ENCODE data around the gene NCS1.

NCS1 gene

DNA sequence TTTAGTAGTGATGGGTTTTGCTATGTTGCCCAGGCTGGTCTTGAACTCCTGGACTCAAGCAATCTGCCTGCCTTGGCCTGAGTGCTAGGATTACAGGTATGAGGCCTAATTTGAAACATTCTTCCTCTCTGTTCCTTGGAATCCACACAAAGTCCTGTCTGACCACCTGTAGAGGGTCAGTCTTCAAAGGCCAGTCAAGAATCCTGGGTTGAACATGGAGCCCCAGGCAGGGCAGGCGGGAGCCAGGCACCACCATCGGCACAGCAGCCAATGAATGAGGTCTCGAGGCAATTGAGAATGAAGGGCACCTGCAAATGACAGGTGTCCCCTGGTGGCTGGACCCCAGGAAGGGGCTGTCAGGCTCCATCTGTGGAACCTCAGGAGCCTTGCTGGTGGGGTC lies 17.4 kb upstream of the NCS1 start:
- DNase-seq (ENCODE audit: low spot score) = no peak
- in situ Hi-C loops (cut with MboI; ENCODE audit: low pct_unique_long_range_greater_than_20kb, low sequenced_read_pairs, unreplicated experiment) = no loop called here
- TF ChIP-seq, protein P1, sequence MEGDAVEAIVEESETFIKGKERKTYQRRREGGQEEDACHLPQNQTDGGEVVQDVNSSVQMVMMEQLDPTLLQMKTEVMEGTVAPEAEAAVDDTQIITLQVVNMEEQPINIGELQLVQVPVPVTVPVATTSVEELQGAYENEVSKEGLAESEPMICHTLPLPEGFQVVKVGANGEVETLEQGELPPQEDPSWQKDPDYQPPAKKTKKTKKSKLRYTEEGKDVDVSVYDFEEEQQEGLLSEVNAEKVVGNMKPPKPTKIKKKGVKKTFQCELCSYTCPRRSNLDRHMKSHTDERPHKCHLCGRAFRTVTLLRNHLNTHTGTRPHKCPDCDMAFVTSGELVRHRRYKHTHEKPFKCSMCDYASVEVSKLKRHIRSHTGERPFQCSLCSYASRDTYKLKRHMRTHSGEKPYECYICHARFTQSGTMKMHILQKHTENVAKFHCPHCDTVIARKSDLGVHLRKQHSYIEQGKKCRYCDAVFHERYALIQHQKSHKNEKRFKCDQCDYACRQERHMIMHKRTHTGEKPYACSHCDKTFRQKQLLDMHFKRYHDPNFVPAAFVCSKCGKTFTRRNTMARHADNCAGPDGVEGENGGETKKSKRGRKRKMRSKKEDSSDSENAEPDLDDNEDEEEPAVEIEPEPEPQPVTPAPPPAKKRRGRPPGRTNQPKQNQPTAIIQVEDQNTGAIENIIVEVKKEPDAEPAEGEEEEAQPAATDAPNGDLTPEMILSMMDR (IDR thresholded peaks at IDR 0.05; ENCODE audit: extremely low read depth, insufficient read depth, missing control alignments) = no peak

DNA sequence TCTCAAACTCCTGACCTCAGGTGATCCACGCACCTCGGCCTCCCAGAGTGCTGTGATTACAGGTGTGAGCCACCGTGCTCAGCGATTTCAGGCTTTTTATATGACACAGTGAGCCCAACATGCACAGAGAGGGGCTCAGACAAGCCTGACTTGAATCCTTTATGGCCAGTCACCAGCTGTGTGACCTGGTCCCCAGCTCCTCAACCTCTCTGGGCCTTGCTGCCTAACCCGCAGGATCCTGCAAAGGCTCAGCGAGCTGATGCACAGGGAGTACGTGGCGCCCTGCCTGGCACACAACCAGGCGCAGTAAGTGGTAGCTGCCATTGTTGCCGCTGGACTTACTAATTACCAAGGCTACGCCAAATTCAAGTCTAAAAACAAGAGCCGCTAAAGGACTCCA lies 16.6 kb upstream of the NCS1 start:
- in situ Hi-C loops (cut with MboI; ENCODE audit: low pct_unique_long_range_greater_than_20kb, low sequenced_read_pairs, unreplicated experiment) = no loop called here
- no peak for DNase-seq (ENCODE audit: low spot score)
- TF ChIP-seq, protein P1 (IDR thresholded peaks at IDR 0.05; ENCODE audit: extremely low read depth, insufficient read depth, missing control alignments) = no peak

DNA sequence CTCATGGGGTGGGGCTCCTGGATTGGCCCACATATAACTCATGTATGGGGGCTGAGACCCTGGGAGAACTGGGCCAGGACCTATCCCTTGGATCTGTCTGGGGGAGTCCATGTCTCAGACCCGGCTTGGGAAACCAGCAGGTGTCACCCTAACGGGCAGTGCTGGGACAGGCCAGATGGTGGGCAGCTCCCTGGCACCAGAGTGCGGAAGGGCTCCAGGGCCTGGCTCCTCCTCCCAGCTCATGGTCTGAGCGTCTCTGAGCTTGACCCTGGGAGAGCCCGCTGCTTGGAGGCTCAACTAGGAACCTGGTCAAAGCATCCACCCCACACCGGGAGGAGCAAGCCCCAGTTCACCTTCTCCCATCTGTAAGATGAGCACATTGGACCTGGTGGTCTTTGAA lies 15.5 kb upstream of the NCS1 start:
- in situ Hi-C loops (cut with MboI; ENCODE audit: low pct_unique_long_range_greater_than_20kb, low sequenced_read_pairs, unreplicated experiment) = no loop called here
- TF ChIP-seq, protein P1 (IDR thresholded peaks at IDR 0.05; ENCODE audit: extremely low read depth, insufficient read depth, missing control alignments) = no peak
- no peak for DNase-seq (ENCODE audit: low spot score)

DNA sequence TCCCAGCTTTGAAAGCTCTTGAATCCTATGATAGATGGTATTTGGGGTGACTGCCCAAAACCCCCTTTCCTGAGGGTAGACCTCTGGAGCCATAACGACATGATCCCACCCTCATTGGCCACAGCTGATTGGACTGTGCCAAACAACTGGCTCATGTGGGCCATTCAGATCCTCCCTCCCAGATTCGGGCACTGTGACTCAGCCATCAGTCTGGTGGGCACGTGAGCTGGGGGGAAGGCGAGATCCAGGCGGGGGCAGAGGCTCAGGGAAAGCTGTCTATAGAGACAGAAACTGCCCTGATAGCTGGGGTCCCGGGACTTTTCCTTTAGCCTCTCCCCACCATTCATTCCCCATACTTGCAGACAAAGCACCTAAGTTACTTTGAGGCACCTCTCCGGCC lies 15.1 kb upstream of the NCS1 start:
- in situ Hi-C loops (cut with MboI; ENCODE audit: low pct_unique_long_range_greater_than_20kb, low sequenced_read_pairs, unreplicated experiment) = no loop called here
- DNase-seq (ENCODE audit: low spot score) = no peak
- TF ChIP-seq, protein P1 (IDR thresholded peaks at IDR 0.05; ENCODE audit: extremely low read depth, insufficient read depth, missing control alignments) = no peak

DNA sequence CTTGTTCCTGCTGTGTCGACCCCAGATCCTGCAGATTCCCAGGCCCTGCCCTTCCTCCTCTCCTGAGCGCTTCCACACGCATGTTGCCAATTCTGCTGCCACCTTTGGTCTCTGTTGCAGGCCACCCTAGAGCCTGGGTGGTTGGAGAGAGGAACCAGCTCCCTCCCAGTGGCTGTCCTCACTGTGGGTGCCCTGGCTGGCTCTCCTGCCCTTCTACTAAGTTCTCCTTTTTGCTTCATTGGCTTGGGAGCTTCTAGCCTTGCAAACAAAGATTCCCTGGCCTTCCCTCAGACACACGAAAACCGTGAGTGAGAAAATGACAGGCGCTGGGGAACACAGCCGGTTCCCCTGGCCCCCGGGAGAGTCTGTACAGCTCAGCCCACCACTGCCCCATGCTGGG lies 14.2 kb upstream of the NCS1 start:
- no peak for DNase-seq (ENCODE audit: low spot score)
- TF ChIP-seq, protein P1 (IDR thresholded peaks at IDR 0.05; ENCODE audit: extremely low read depth, insufficient read depth, missing control alignments) = no peak
- in situ Hi-C loops (cut with MboI; ENCODE audit: low pct_unique_long_range_greater_than_20kb, low sequenced_read_pairs, unreplicated experiment) = no loop called here

DNA sequence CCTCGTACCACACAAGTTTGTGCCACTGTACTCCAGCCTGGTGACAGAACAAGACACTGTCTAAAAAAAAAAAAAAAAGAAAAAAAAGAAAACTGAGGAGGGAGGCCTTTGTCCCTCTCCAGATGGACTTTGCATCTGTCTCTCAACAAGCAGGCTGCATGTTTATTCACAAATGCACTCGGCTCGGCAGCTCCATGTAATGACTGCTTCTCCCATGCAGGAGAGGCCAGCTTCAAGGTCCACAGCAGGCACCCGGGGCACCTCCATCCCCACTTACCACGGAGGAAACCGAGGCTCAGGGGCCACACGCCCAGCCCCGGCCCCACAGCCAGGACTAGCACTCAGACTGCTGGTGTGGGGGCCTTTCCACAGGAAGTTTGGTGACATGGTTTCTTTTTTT lies 13.1 kb upstream of the NCS1 start:
- in situ Hi-C loops (cut with MboI; ENCODE audit: low pct_unique_long_range_greater_than_20kb, low sequenced_read_pairs, unreplicated experiment) = no loop called here
- TF ChIP-seq, protein P1 (IDR thresholded peaks at IDR 0.05; ENCODE audit: extremely low read depth, insufficient read depth, missing control alignments) = no peak

More for the DNA sequence above, 13.1 kb upstream of the NCS1 start:
- DNase-seq (ENCODE audit: low spot score) = no peak

Data from GM13977 (cell line).